ENCODE measurements around the gene UBE3B.

The UBE3B gene

GRCh38 chr12:109500406-109501185, 23.2 kb downstream of the UBE3B start:
- DNase-seq, result no peak

GRCh38 chr12:109501299-109501698, 23.9 kb downstream of the UBE3B start:
- no peak for DNase-seq

DNA sequence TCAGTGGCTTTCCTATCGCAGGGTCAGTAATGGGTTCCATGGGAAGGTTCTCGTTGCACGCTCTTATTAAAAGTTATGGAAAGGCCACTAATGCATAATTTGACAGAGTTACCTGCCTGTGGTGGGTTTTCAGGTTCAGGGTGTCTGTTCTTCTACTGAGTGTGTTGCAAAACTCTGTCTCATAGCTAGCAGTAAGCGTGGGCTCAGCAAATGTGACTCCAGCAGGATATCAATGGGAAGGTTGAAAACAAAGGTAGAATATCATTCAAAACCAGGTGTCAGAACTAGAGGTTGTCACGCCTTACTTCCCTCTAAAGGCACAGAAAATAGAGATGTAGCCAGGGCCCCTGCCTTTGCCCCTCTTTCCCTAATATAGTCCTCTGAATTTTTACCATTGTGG, 24.9 kb downstream of the UBE3B start:
- DNase-seq, result no peak

DNA sequence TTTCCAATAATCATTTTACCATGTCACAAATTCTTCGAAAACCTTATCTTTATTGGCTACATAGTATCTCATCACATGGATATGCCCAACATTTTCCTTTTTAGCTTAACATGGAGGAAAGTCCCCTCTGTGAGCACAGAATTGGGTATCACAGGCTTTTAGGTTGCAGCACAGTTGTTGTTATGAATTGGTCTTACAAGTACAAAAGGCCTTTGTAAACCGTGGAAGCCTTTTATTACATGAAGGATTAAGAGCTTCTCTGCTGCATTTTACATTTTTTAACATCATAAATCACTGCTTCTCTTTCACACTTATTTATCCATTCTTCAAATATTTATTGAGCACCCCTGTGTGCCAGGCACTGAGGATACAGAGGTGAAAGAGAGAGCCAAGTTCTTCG, 26.2 kb downstream of the UBE3B start:
- no peak for DNase-seq

DNA sequence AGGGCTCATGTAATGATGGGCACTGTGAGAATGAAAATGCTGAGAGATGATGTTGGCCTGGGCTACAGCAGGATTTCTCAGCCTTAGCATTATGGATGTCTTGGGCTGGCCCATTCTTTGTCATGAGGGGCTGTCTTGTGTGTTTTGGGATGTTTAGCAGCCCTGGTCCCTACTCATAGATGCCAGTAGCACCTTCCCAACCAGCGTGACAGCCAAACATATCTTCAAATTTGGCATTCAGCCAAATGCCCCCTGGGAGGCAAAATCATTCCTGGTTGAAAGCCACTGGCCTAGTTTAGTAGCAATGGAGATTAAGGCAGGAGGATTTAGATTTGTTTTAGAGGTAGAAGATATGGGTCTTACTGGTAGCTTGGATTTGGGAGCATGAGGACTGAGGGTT, 26.6 kb downstream of the UBE3B start:
- no peak for DNase-seq

- no peak for DNase-seq
Observed at GRCh38 chr12:109510196-109510595, 32.8 kb downstream of the UBE3B start.

DNA sequence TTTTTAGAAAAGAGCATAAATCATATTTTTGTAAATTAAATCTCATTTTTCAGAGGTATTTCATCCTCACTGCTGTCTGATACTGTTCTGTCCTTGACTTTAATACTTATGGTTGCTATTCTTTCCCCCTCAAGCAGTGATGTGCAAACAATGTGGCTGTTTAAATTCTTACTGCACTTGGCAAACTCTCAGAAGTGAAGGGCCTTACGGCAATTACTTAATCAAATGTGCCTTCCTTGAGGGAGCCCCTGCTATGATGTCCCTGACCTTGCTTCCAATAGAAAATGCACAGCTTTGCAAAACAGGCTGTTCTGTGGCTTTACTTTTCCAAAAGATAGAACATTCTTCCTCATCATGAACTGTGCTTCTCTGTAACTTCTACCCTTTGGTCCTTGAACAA, 35.2 kb downstream of the UBE3B start:
- no peak for DNase-seq

- DNase-seq, result no peak
Observed at GRCh38 chr12:109513051-109513450, 35.6 kb downstream of the UBE3B start.

DNA sequence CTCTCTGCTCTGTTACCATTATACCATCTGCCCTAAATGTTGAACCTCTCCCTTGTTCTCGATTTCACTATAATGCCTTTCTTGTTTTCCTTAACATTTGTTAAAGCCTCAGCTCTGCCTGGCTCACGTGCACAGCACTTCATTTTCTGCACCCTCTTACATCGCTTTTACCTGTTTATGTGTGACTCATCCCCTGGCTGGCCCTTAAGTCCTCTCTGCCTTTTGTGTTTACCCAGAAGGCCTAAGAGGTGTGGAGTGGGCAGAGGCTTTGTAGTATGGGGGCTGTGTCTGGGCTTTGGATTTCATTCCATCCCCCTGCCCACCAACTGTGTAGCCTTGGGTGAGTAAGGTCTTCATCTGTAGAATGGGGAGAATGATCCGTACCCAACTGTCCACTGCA, 36.5 kb downstream of the UBE3B start:
- DNase-seq, result no peak

DNA sequence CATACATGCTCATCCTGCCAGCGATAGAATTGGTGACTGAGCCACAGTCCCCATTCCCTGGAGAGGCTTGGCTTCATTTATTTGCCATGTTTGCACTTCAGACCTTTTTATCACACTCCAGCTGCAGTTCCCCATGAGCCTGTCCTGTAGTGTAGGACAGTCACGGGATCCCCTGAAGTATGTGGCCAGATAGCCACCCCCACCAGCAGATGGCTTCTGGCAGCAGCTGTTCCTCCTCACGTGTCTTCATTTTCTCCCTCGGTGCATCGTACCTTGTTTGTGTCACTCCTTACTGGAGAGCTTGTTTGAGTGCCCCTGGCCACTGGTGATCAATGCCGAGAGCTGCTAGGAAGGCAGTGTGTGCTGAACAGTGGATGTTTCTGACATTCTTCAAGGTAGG, 40.2 kb downstream of the UBE3B start:
- no peak for DNase-seq

GRCh38 chr12:109518820-109519665, 41.6 kb downstream of the UBE3B start:
- DNase-seq, result peak; percentile 29 to 56

DNA sequence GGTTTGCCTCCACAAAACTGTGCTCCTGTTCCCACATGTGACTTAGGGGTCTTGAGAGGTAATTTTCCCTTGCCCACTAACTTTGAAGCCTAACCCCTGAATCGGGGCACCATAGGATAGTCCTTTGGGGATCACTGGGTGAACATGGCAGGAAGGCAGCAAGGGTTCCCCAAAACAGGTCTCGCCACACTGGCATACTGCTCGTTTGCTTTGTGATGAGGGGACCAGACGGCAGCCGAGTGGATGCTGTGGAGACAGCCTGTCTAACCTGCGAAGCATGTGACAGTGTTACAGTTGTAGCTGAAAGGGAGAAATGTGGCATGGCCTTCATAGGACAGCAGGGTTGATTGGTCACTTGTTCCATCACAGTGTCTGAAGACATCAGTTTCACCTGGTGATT, 42.4 kb downstream of the UBE3B start:
- no peak for DNase-seq

DNA sequence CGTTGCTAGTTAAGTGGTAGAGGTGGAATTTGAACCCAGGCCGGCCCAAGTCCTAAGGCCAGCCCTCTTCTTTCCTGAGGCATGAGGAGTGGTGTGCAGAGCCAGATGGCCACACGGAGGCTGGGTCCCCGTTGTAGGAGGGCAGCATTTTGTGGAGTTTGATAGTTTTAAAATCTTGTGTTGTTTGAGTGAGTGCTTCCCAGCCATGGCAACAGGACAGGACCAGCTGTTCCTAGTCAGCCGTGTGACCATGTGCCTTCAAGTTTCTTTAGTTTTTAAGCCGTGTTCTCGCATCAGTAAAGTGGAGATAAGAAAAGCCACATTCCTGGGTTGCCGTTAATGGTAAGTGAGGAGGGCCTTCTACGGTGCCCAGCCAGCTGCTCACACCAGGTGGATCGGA, 44.4 kb downstream of the UBE3B start:
- no peak for DNase-seq

DNA sequence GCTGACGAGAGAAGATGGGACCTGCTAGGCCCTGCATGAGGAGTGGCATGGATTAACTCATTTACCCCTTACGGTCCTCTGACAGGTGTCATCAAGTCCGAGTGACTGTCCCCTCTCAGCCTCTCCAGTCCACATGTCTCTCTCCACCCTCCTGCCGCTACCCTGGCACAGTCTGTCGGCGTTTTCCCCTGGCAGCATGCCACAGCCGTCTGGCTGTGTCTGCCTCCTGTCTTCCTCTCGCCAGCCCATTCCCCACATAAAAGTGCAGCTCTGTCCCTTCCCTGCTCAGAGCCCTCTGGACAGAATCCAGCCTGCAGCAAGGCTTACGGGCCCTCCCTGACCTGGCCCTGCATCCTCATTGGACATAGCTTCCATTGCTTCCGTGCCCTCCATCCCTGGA, 45.6 kb downstream of the UBE3B start:
- DNase-seq, result no peak

DNA sequence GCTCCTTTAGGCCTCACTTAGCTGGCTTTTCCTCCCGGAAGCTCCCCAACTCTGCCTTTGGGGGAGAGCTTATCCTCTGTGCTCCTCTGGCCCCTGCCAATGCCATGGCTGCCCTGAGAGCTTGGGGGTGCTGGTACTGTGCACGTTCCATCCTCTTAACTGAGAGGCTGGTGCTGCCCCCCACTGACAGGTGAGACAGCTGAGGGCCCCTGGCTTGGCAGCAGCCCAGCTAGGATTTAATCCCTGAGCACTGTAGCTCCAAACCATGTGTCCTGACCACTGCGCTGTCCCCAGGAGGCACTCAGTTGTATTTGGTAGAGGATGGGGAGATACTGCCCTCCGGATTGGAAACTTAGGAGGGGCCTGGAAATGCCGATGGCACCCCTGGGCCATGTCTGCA, 46.1 kb downstream of the UBE3B start:
- DNase-seq, result no peak

- DNase-seq, result no peak
Observed at GRCh38 chr12:109524466-109525278, 47.2 kb downstream of the UBE3B start.

DNA sequence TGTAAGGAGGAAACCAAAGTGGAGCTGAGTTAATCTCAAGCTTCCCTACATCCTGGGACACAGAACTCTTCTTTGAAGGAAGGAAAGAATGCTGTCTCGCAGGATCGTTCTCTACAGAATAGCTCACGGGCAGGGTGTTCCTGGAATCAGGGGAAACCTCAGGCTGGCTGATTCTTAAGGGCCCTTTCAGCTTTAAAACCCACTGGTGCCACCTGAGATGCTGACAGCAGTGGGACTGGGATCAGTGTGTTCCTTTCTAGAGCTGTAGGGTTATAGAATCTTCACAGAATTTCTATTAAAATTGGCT, 47.8 kb downstream of the UBE3B start:
- DNase-seq, result no peak

DNA sequence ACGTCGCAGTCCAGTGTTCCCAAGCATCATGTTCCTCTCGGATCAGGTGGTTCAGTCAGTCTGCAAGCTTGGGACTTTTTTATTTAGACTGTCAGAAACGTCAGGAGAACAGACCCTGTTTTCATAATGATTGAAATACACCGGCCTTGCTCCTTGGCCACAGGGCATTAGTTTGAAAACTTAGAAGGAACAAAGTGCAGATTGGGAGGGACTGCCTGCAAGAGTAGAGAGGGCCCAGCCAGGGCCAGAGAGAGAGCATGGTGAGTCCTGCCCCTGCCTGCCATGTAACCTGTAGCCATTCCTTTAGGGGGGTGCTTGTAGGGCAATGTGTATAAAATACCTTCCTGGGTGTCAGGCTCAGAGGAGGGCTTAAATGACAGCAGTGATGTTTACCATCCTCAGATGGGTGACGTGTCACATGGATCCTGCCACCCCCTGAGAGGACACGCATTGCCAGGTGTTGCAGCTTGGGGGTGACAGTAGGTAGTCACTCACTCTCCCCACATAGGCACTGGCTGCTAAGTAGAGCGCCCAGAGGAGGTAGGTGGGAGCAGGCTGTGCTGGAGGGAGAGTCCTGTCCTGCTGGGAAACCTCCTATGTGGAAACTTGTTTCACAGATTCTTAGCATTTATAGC, 50.2 kb downstream of the UBE3B start:
- DNase-seq, result no peak

DNA sequence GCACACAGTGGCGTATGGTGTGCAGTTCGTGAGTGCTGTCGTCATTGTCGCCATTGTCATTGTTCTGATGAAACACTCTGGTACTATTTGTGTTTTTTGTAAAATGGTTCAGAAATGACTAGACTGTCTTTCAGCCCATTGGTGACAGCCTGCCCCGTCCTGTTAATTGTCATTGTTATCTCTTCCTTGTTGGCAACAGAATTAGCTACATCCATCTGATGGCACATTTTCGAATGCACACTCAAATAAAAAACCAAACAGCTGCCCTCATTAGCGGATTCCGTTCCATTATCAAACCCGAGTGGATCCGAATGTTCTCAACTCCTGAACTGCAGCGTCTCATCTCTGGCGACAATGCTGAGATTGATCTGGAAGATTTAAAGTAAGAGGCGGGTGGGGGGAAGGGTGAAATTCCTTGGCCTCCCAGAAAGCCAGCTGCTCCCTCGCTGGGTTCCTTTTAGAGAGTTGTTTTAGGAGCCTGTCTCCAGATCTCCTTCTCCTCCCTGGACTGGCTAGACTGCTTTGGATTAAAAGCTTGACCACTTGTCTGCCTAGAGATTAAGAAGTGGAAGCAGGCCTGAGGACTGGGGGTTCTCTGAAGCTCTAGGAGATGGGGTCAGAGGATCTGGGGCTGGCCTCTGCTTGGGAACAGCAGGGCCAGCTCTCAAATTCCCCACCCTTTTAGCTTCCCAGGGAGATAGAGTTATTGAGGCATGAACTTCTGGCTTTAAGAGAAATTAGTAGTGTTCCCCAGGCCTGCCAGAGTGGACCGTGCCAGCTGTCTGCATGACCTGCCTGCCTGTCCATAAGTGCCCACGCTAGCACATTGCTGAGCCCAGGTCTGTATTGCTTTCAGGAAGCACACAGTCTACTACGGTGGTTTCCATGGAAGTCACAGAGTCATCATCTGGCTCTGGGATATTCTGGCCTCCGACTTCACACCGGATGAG, 52.5 kb downstream of the UBE3B start:
- DNase-seq, result no peak

DNA sequence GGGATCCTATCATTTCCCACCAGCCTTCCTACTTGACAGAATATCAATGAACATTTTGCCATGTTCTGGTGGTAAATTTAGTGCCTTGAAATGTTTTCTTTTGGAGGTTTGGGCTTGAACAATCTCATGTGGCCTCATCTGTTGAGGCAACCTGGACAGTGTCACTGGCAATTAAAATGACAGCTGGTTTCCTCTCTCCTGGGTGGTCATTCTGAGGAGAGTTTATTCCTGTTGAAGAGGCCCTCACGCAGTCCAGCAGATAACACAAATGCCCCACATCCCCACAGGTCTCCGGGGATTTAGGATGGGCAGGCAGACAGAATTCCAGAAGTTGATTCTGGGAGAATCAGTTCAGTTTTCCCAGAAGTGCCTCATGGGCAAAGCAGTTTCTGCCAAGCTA, 54.0 kb downstream of the UBE3B start:
- DNase-seq, result no peak

DNA sequence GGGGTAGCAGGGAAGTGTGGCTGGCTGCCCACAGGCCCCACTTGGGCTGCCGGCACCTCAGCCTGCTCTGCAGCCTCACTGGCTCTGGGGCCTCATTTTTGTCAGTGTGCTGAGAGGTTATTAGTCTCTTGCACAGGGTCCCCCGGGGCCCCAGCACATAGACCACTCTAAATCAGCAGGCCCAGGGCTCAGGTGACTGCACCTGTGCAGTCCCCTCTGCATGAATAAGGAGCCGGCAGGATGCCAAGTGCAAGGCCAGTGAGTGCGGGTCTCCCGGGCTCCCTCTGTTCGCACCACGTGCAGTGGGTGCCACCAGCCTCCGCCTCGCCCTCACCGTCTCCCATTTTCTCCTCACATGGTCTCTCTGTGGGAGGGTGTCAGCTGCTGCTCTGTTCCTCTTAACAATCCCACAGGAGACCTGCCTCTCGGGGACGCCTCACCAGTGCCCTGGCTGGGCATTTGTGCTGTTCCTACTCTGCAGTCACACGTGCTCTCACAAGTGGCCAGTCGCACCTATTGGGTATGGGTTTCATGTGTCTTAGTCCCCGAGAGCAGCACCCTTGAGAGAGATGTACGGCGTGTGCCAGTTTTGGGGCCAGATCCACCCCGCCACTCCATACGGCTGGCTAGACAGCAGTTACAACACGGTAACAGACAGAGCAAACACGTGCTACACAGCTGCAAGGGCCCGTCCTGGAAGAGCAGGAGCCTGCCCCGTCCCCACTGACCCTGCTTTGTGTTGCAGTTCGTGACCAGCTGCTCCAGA, 55.5 kb downstream of the UBE3B start:
- no peak for DNase-seq

GRCh38 chr12:109533487-109533740, 56.0 kb downstream of the UBE3B start:
- no peak for DNase-seq

Data from CD4-positive, alpha-beta T cell treated with Interferon alpha-2 for 1 hour (primary cell).